Keratinocyte (primary cell): Measurements from ENCODE around the gene OPN5.

ENCODE experiments used
- CTCF ChIP-seq, 3 experiments: IDR thresholded peaks in 1 of 3; conservative IDR thresholded peaks in 1 of 3; optimal IDR thresholded peaks in 1 of 3; 2 replicates in 2 of 3; 3 replicates in 1 of 3; pipeline versions ENCODE3 to v1.5.1; 2011; ENCODE audit warnings: low read length in 3 of 3, mild to moderate bottlenecking in 3 of 3, moderate library complexity in 2 of 3, control low read depth in 1 of 3, inconsistent platforms in 1 of 3; ENCODE audit not compliant: insufficient read depth in 2 of 3; ENCODE audit errors: extremely low read depth in 1 of 3
- EZH2 ChIP-seq: IDR thresholded peaks from one replicate; pipeline ENCODE4 v1.6.1; 2012; ENCODE audit warnings: inconsistent platforms, mild to moderate bottlenecking, low read length, moderate library complexity

DNA sequence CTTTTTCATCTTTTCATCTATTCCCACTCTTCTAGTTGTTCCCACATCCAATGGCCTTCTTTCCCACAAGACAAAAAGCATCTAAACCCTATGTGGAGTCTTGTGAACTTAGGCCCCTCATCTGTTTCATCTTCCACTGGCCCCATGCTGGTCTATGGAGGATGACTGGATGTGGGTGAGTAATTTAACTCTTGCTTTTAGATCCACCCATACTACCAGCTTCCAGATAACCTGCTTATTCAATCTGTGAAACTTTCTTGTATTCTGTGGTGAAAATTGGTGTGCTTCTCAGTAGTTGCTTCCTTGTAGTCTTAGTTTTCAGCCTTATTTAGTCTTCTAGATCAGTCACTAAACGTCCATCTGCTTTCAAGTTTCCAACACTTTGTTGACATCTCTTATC is 64.9 kb downstream of the OPN5 start:
- TF ChIP-seq CTCF (optimal IDR thresholded peaks at IDR 0.05 in 1 of 3, IDR thresholded peaks at IDR 0.05 in 1 of 3, conservative IDR thresholded peaks at IDR 0.05 in 1 of 3; ENCODE audit: extremely low read depth in 1 of 3, insufficient read depth in 2 of 3, low read length in 3 of 3) (no peak), EZH2 (no peak)
